ENCODE measurements around the gene SAAL1.

DNA sequence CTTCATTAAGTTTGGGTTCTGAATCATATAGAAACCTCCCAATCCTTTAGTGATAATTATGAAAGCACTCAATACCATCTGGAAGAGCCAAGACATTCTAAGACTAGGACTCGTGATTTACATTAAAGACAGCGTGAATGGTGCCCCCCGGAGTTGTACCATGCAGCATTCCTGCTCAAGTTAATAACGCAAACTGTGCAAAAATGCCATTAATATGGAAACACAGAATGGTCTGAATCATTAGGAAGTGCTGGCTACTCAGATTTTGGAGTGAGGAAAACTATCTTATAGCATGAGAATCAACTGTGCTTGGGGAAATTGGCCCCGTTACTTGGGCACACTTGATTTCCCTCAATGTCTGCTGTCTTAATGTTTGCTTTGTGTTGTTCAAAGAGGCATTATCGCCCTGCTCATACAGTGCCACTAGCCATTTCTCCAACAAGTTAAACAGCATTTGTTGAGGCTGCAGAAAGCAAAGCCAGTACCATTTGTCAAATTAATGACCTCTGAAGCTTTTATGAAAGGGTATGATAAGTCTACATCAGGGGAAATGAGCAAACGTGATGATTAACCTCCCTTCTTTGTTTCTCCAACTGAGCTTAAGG lies 41.3 kb downstream of the SAAL1 start:
- TF ChIP-seq JUND (IDR thresholded peaks at IDR 0.05), result no peak
- TF ChIP-seq, protein P1, sequence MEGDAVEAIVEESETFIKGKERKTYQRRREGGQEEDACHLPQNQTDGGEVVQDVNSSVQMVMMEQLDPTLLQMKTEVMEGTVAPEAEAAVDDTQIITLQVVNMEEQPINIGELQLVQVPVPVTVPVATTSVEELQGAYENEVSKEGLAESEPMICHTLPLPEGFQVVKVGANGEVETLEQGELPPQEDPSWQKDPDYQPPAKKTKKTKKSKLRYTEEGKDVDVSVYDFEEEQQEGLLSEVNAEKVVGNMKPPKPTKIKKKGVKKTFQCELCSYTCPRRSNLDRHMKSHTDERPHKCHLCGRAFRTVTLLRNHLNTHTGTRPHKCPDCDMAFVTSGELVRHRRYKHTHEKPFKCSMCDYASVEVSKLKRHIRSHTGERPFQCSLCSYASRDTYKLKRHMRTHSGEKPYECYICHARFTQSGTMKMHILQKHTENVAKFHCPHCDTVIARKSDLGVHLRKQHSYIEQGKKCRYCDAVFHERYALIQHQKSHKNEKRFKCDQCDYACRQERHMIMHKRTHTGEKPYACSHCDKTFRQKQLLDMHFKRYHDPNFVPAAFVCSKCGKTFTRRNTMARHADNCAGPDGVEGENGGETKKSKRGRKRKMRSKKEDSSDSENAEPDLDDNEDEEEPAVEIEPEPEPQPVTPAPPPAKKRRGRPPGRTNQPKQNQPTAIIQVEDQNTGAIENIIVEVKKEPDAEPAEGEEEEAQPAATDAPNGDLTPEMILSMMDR (IDR thresholded peaks at IDR 0.05), result no peak
- TF ChIP-seq, protein P2, sequence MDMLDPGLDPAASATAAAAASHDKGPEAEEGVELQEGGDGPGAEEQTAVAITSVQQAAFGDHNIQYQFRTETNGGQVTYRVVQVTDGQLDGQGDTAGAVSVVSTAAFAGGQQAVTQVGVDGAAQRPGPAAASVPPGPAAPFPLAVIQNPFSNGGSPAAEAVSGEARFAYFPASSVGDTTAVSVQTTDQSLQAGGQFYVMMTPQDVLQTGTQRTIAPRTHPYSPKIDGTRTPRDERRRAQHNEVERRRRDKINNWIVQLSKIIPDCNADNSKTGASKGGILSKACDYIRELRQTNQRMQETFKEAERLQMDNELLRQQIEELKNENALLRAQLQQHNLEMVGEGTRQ (IDR thresholded peaks at IDR 0.05; ENCODE audit: borderline replicate concordance, low read depth, low read length), result no peak
- no peak for TF ChIP-seq RFX5 (IDR thresholded peaks at IDR 0.05; ENCODE audit: low read length)
- TF ChIP-seq, protein P3, sequence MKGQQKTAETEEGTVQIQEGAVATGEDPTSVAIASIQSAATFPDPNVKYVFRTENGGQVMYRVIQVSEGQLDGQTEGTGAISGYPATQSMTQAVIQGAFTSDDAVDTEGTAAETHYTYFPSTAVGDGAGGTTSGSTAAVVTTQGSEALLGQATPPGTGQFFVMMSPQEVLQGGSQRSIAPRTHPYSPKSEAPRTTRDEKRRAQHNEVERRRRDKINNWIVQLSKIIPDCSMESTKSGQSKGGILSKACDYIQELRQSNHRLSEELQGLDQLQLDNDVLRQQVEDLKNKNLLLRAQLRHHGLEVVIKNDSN (IDR thresholded peaks at IDR 0.05; ENCODE audit: borderline replicate concordance, low read depth), result no peak
- TF ChIP-seq TCF12 (IDR thresholded peaks at IDR 0.05), result no peak
- TF ChIP-seq RAD21 (IDR thresholded peaks at IDR 0.05; ENCODE audit: low read length), result no peak
- TF ChIP-seq POLR2AphosphoS5 (IDR thresholded peaks at IDR 0.05; ENCODE audit: low read depth, low read length), result no peak
- no peak for TF ChIP-seq CHD2 (IDR thresholded peaks at IDR 0.05; ENCODE audit: low read length, partially characterized antibody)
- TF ChIP-seq NFIC (IDR thresholded peaks at IDR 0.05; ENCODE audit: borderline replicate concordance), result no peak
- no peak for TF ChIP-seq TAF1 (IDR thresholded peaks at IDR 0.05; ENCODE audit: borderline replicate concordance, low read depth, low read length)

All from SK-N-SH (cell line).